CD14-positive monocyte (primary cell): Measurements from ENCODE around the gene AMIGO3. TPM values are rescaled to one million over a fixed set of nuclear protein-coding genes. Genes with fewer than 3 reads are reported as not detected.

Source experiments
- DNase-seq, 3 donors: peaks; one replicate each; pipeline ENCODE4 v3.0.0-alpha.2; 2011 to 2022
- H2AFZ ChIP-seq: 2 replicates; pipeline ENCODE4 v1.6.0; 2012; ENCODE audit warnings: mild to moderate bottlenecking, low read depth, low read length, inconsistent platforms; ENCODE audit not compliant: insufficient read depth, poor library complexity, severe bottlenecking
- H3K27ac ChIP-seq, 2 donors: 1 replicate in 1 of 2; 2 replicates in 1 of 2; pipeline ENCODE4 v1.5.1; 2012 to 2013; ENCODE audit warnings: low read length in 2 of 2, control low read depth in 1 of 2, inconsistent platforms in 1 of 2, low read depth in 1 of 2, mild to moderate bottlenecking in 1 of 2
- H3K27me3 ChIP-seq, 2 donors: one replicate each; pipeline versions ENCODE4 v1.6.0 to v1.6.1; 2011 to 2013; ENCODE audit warnings: low read length in 2 of 2; ENCODE audit not compliant: control insufficient read depth in 2 of 2, insufficient read depth in 2 of 2
- H3K36me3 ChIP-seq, 2 donors: replicated peaks in 1 of 2; 1 replicate in 1 of 2; 2 replicates in 1 of 2; pipeline versions ENCODE4 v1.5.1 to v1.6.1; 2012 to 2013; ENCODE audit warnings: low read length in 2 of 2, control low read depth in 1 of 2, inconsistent platforms in 1 of 2, mild to moderate bottlenecking in 1 of 2; ENCODE audit not compliant: insufficient read depth in 2 of 2, control insufficient read depth in 1 of 2
- H3K4me1 ChIP-seq, 2 donors: 1 replicate in 1 of 2; 2 replicates in 1 of 2; pipeline versions ENCODE4 v1.5.1 to v1.6.1; 2012 to 2013; ENCODE audit warnings: low read length in 2 of 2, control low read depth in 1 of 2, inconsistent platforms in 1 of 2, mild to moderate bottlenecking in 1 of 2, moderate library complexity in 1 of 2; ENCODE audit not compliant: insufficient read depth in 2 of 2, control insufficient read depth in 1 of 2
- H3K4me2 ChIP-seq: replicated peaks from 2 replicates; pipeline ENCODE3; 2012; ENCODE audit warnings: low read length, moderate library complexity, mild to moderate bottlenecking; ENCODE audit not compliant: poor library complexity, severe bottlenecking; ENCODE audit errors: extremely low read depth
- H3K4me3 ChIP-seq, 3 experiments: fragments of 200-600 bp in 1 of 3; sonication (generic) in 1 of 3; replicated peaks in 1 of 3; 1 replicate in 2 of 3; 2 replicates in 1 of 3; pipeline ENCODE4 v1.5.1; 2011 to 2013; ENCODE audit warnings: low read length in 3 of 3, mild to moderate bottlenecking in 3 of 3, control low read depth in 2 of 3, low read depth in 2 of 3, inconsistent platforms in 1 of 3, moderate library complexity in 1 of 3
- H3K79me2 ChIP-seq: 2 replicates; pipeline ENCODE4 v1.6.0; 2012; ENCODE audit warnings: mild to moderate bottlenecking, control low read depth, inconsistent platforms, low read length, moderate library complexity; ENCODE audit not compliant: insufficient read depth
- H3K9ac ChIP-seq: 2 replicates; pipeline ENCODE4 v1.6.0; 2017; ENCODE audit warnings: low read length, mild to moderate bottlenecking; ENCODE audit not compliant: insufficient read depth, poor library complexity, severe bottlenecking
- H3K9me3 ChIP-seq, 2 donors: replicated peaks in 1 of 2; 1 replicate in 1 of 2; 2 replicates in 1 of 2; pipeline versions ENCODE4 v1.5.1 to v1.6.1; 2012 to 2013; ENCODE audit warnings: low read length in 2 of 2, control low read depth in 1 of 2; ENCODE audit not compliant: control insufficient read depth in 1 of 2, insufficient read depth in 1 of 2
- H4K20me1 ChIP-seq: 2 replicates; pipeline ENCODE4 v1.6.0; 2012; ENCODE audit warnings: mild to moderate bottlenecking, low read length, control low read depth, moderate library complexity; ENCODE audit not compliant: insufficient read depth
- H3K27ac Mint-ChIP-seq, 7 donors: one replicate each; pipeline ENCODE4 v1.8.0; 2020; ENCODE audit warnings: mild to moderate bottlenecking in 7 of 7, mixed read lengths in 7 of 7, moderate library complexity in 6 of 7, inconsistent platforms in 2 of 7
- H3K27me3 Mint-ChIP-seq, 3 donors: one replicate each; pipeline ENCODE4 v1.8.0; 2021 to 2022; ENCODE audit warnings: low read depth in 3 of 3, mild to moderate bottlenecking in 3 of 3, mixed read lengths in 3 of 3, moderate library complexity in 3 of 3, inconsistent platforms in 1 of 3
- H3K36me3 Mint-ChIP-seq, 2 donors: one replicate each; pipeline ENCODE4 v1.8.0; 2020; ENCODE audit warnings: mixed read lengths in 2 of 2, inconsistent platforms in 1 of 2, mild to moderate bottlenecking in 1 of 2
- H3K4me1 Mint-ChIP-seq: one replicate; pipeline ENCODE4 v1.8.0; 2020; ENCODE audit warnings: mild to moderate bottlenecking, mixed read lengths
- H3K4me3 Mint-ChIP-seq, 2 donors: one replicate each; pipeline ENCODE4 v1.8.0; 2020; ENCODE audit warnings: mild to moderate bottlenecking in 2 of 2, mixed read lengths in 2 of 2, moderate library complexity in 1 of 2
- H3K9me3 Mint-ChIP-seq, 7 donors: one replicate each; pipeline ENCODE4 v1.8.0; 2020 to 2022; ENCODE audit warnings: mixed read lengths in 7 of 7, mild to moderate bottlenecking in 6 of 7, moderate library complexity in 6 of 7, inconsistent platforms in 2 of 7
- WGBS: methylation state at CpG from one replicate; pipeline ENCODE4 v1.1.5; 2013; ENCODE audit warnings: missing lambda C conversion rate; ENCODE audit not compliant: insufficient coverage; 5-methylcytosine and 5-hydroxymethylcytosine counted together
- intact Hi-C, 2 donors: fragments of 100-400 bp; cut with micrococcal nuclease; formaldehyde crosslinking; loops; one replicate each; pipeline versions ENCODE4 v1.15.0 to v1.15.1; 2023
- polyA plus RNA-seq, 3 donors: library from polyadenylated mRNA; depleted of rRNA in 1 of 3; unstranded in 2 of 3; stranded (reverse) in 1 of 3; fragments of 300-500 nt in 2 of 3; fragments of >200 nt in 1 of 3; fragmentation: Illumina TruSeq in 2 of 3; gene quantifications; 1 replicate in 2 of 3; 2 replicates in 1 of 3; pipeline ENCODE4 v1.2.3, GENCODE V29; 2012 to 2021
- TF ChIP-seq, protein P1 (sequence below): fragments of 200-600 bp; IDR thresholded peaks from one replicate; pipeline ENCODE4 v1.8.0; 2022; ENCODE audit warnings: antibody characterized with exemption, mild to moderate bottlenecking

The AMIGO3 gene
- polyA plus RNA-seq, 3 donors: 0.96 TPM; not detected in 2

DNA sequence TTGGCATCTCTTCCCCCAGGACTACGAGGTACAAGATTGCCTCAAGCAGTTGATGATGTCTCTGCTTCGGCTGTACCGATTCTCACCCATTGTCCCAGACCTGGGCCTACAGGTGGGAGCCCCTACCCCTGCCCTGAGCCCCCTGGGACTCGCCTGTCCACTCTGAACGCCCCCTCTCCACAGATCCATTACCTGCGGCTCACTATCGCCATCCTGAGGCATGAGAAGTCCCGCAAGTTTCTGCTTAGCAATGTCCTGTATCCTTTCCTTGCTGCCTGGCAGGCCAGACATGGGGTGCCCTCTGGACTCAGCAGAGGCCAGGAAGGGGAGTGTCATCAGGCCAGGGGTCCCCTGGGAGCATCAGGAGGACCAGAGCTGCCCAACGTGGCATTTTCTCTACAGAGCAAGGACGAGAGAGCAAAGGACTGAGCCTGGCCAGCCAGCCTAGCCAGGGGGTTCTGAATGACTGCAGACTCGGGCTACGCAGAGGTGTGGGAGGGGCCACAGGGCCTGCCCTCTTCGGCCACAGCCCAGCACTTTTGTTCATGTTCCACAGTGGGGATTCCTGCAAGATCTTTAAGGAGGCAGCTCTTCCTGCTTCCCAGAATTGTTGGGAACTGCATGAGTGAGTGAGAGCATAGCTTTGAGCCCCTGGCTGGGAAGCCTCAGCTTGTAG, 18.9 kb downstream of the AMIGO3 start:
- TF ChIP-seq, protein P1, sequence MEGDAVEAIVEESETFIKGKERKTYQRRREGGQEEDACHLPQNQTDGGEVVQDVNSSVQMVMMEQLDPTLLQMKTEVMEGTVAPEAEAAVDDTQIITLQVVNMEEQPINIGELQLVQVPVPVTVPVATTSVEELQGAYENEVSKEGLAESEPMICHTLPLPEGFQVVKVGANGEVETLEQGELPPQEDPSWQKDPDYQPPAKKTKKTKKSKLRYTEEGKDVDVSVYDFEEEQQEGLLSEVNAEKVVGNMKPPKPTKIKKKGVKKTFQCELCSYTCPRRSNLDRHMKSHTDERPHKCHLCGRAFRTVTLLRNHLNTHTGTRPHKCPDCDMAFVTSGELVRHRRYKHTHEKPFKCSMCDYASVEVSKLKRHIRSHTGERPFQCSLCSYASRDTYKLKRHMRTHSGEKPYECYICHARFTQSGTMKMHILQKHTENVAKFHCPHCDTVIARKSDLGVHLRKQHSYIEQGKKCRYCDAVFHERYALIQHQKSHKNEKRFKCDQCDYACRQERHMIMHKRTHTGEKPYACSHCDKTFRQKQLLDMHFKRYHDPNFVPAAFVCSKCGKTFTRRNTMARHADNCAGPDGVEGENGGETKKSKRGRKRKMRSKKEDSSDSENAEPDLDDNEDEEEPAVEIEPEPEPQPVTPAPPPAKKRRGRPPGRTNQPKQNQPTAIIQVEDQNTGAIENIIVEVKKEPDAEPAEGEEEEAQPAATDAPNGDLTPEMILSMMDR: no peak
- Histone ChIP-seq H3K36me3 (peaks cover 76 to 89% of the 10 kb centered on the region in 2 donors), H3K4me2 (no peak overlapping the region), H3K79me2 (no peaks in the 10 kb centered on the region), H3K27ac (no peak overlapping the region), H2AFZ (no peak overlapping the region), H3K9me3 (no peaks in the 10 kb centered on the region), H3K27me3 (no peaks in the 10 kb centered on the region), H3K4me1 (no peaks in the 10 kb centered on the region), H4K20me1 (peaks cover 6% of the 10 kb centered on the region), H3K9ac (no peak overlapping the region), H3K4me3 (no peak overlapping the region)
- intact Hi-C loops: loop anchor here (5.0 kb wide), 1 partner anchor 137 kb away; no protein-coding TSS in a partner anchor
- no peaks in the 10 kb centered on the region for H3K4me1 Mint-ChIP-seq
- no peaks in the 10 kb centered on the region for H3K9me3 Mint-ChIP-seq
- 93% methylated on average over 12 of the region's 13 CpGs for WGBS
- peaks cover 55 to 88% of the 10 kb centered on the region in 2 donors for H3K36me3 Mint-ChIP-seq
- peaks cover 0 to 2% (median 0%) of the 10 kb centered on the region in 3 donors for H3K27me3 Mint-ChIP-seq
- peak overlapping the region in 2 of 7 donors; percentile 26 to 71 for H3K27ac Mint-ChIP-seq
- no peak overlapping the region for H3K4me3 Mint-ChIP-seq
- no peak for DNase-seq

DNA sequence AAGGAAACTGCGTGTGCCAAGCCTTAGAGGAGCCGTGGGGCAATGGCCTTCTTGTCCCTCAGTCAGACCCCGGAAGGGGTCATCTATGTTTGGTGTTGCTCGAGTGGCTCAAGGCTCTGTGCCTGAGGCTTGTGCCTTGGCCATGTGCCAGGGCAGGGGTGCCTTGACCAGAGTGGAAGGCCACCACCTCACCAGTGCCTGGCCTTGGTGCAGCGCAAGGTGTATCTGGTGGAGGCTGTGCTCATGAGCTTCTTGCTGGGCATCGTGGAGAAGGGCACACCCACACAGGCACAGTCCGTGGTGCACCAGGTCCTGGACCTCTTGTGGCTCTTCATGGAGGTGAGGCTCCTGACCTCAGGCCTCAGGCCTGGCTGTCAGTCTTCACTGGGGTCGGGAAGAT, 19.5 kb downstream of the AMIGO3 start:
- Histone ChIP-seq H3K4me2 (no peak overlapping the region), H3K36me3 (peaks cover 70 to 83% of the 10 kb centered on the region in 2 donors), H3K9me3 (no peaks in the 10 kb centered on the region), H3K9ac (no peak overlapping the region), H3K27me3 (no peaks in the 10 kb centered on the region), H3K4me3 (no peak overlapping the region), H2AFZ (no peak overlapping the region), H3K79me2 (no peaks in the 10 kb centered on the region), H4K20me1 (peaks cover 7% of the 10 kb centered on the region), H3K4me1 (no peaks in the 10 kb centered on the region), H3K27ac (no peak overlapping the region)
- intact Hi-C loops: loop anchor here (5.0 kb wide), 1 partner anchor 137 kb away; no protein-coding TSS in a partner anchor
- DNase-seq: no peak
- Mint-ChIP-seq H3K27me3 (peaks cover 0 to 2% (median 0%) of the 10 kb centered on the region in 3 donors), H3K4me1 (no peaks in the 10 kb centered on the region), H3K4me3 (no peak overlapping the region), H3K27ac (peak overlapping the region in 1 of 7 donors; percentile 26), H3K36me3 (peaks cover 51 to 82% of the 10 kb centered on the region in 2 donors), H3K9me3 (no peaks in the 10 kb centered on the region)
- WGBS: 94% methylated on average over 8 of the region's 8 CpGs
- TF ChIP-seq, protein P1: no peak
